HepG2 (cell line): ENCODE data around the gene PTCD1. TPM values are rescaled to one million over a fixed set of nuclear protein-coding genes. Genes with fewer than 3 reads are reported as not detected.
A peak's percentile ranks its signal among the peaks of the same experiment; 100 is the strongest.

Source experiments
- RORA ChIP-seq: sonication (generic); formaldehyde crosslinking; IDR thresholded peaks from 2 replicates; pipeline ENCODE4 v1.5.0; 2020; ENCODE audit warnings: mild to moderate bottlenecking, missing genetic modification reagents, moderate library complexity
- THYN1 ChIP-seq: sonication (generic); formaldehyde crosslinking; IDR thresholded peaks from 2 replicates; pipeline ENCODE4 v1.8.1; 2023; ENCODE audit warnings: low read depth, mild to moderate bottlenecking, moderate library complexity, missing genetic modification reagents, borderline replicate concordance
- ZNF747 ChIP-seq: sonication (generic); formaldehyde crosslinking; IDR thresholded peaks from 2 replicates; pipeline ENCODE4 v1.8.1; 2023; ENCODE audit warnings: missing genetic modification reagents, mild to moderate bottlenecking, borderline replicate concordance
- polyA plus RNA-seq, 8 experiments: library from polyadenylated mRNA; depleted of rRNA in 3 of 8; stranded (reverse) in 7 of 8; unstranded in 1 of 8; fragments of >200 nt; fragmentation: Illumina TruSeq in 4 of 8; extraction: Trizol in 4 of 8; gene quantifications; 2 replicates each; pipeline versions ENCODE4 v1.2.1 to v1.2.3, GENCODE V29; 2011 to 2016; ENCODE audit warnings: low read depth in 4 of 8, missing spikeins in 1 of 8, mixed read lengths in 1 of 8; ENCODE audit not compliant: insufficient read depth in 1 of 8
- total RNA-seq, 5 experiments: library from RNA; depleted of rRNA; stranded (reverse); fragments of >200 nt; fragmentation: Illumina TruSeq; extraction: Trizol; gene quantifications; 2 replicates each; pipeline ENCODE4 v1.2.3, GENCODE V29; 2016; ENCODE audit warnings: low read depth in 1 of 5
- TF ChIP-seq, protein P1 (sequence below): sonication (generic); formaldehyde crosslinking; IDR thresholded peaks from 2 replicates; pipeline ENCODE4 v1.4.0; 2020; ENCODE audit warnings: mild to moderate bottlenecking, missing genetic modification reagents
- TF ChIP-seq, protein P2 (sequence below): sonication (generic); formaldehyde crosslinking; IDR thresholded peaks from 2 replicates; pipeline ENCODE4 v1.4.0; 2020; ENCODE audit warnings: missing genetic modification reagents, mild to moderate bottlenecking, borderline replicate concordance
- TF ChIP-seq, protein P3 (sequence below): sonication (generic); formaldehyde crosslinking; IDR thresholded peaks from 2 replicates; pipeline ENCODE4 v1.4.0; 2020; ENCODE audit warnings: missing genetic modification reagents
- TF ChIP-seq, protein P4 (sequence below): sonication (generic); formaldehyde crosslinking; IDR thresholded peaks from 2 replicates; pipeline ENCODE4 v1.4.0; 2020; ENCODE audit warnings: missing genetic modification reagents

The PTCD1 gene
- total and polyA plus RNA-seq, 2 of the 13 experiments (the other 11 are each of a cell fraction or from before 2014, with no cell fraction given), result 3.0 to 8.4 TPM

GRCh38 chr7:99438573-99439480 lies at the start of gene PTCD1, which contains the start of gene CPSF4 (continued):
- TF ChIP-seq, protein P1, sequence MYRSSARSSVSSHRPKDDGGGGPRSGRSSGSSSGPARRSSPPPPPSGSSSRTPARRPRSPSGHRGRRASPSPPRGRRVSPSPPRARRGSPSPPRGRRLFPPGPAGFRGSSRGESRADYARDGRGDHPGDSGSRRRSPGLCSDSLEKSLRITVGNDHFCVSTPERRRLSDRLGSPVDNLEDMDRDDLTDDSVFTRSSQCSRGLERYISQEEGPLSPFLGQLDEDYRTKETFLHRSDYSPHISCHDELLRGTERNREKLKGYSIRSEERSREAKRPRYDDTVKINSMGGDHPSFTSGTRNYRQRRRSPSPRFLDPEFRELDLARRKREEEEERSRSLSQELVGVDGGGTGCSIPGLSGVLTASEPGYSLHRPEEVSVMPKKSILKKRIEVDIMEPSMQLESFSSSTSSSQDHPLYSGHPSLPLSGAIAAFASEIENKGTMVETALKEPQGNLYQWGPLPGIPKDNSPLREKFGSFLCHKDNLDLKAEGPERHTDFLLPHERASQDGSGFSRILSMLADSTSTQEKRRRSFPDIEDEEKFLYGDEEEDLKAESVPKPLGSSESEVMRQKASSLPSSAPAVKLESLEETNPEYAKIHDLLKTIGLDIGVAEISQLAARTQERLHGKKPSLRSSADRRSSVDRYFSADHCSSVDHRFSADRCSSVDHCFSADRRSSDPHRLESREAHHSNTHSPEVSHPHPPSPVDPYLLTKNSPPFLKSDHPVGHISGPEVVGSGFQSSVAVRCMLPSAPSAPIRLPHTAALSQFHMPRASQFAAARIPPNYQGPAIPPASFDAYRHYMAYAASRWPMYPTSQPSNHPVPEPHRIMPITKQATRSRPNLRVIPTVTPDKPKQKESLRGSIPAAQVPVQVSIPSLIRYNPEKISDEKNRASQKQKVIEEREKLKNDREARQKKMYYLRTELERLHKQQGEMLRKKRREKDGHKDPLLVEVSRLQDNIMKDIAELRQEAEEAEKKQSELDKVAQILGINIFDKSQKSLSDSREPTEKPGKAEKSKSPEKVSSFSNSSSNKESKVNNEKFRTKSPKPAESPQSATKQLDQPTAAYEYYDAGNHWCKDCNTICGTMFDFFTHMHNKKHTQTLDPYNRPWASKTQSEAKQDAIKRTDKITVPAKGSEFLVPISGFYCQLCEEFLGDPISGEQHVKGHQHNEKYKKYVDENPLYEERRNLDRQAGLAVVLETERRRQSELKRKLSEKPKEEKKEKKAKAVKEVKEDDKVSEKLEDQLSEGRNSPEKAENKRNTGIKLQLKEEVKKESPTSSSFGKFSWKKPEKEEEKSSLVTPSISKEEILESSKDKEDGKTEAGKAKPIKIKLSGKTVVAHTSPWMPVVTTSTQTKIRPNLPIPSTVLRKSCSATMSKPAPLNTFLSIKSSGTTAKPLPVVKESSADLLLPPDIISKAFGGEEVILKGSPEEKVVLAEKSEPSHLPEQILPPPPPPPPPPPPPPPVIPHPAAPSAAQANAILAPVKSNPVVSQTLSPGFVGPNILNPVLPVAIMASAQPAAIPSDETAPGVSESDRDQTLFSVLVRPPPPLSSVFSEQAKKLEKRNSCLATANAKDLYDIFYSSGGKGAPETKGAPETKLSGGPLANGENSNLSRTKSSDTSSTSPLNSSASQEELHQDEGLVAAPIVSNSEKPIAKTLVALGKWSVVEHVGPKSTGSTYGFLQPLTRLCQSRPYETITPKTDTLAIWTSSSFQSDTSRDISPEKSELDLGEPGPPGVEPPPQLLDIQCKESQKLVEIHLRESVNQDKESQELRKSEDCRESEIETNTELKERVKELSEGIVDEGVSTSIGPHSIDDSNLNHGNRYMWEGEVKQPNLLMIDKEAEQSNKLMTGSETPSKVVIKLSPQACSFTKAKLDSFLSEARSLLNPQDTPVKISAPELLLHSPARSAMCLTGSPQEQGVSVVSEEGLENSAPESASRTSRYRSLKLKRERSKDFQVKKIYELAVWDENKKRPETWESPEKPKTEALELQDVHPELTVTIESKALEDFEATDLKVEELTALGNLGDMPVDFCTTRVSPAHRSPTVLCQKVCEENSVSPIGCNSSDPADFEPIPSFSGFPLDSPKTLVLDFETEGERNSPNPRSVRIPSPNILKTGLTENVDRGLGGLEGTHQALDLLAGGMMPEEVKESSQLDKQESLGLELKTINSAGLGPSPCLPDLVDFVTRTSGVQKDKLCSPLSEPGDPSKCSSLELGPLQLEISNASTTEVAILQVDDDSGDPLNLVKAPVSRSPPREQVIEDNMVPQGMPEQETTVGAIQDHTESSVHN (CRISPR knock-in tag), result no peak
- TF ChIP-seq, protein P2, sequence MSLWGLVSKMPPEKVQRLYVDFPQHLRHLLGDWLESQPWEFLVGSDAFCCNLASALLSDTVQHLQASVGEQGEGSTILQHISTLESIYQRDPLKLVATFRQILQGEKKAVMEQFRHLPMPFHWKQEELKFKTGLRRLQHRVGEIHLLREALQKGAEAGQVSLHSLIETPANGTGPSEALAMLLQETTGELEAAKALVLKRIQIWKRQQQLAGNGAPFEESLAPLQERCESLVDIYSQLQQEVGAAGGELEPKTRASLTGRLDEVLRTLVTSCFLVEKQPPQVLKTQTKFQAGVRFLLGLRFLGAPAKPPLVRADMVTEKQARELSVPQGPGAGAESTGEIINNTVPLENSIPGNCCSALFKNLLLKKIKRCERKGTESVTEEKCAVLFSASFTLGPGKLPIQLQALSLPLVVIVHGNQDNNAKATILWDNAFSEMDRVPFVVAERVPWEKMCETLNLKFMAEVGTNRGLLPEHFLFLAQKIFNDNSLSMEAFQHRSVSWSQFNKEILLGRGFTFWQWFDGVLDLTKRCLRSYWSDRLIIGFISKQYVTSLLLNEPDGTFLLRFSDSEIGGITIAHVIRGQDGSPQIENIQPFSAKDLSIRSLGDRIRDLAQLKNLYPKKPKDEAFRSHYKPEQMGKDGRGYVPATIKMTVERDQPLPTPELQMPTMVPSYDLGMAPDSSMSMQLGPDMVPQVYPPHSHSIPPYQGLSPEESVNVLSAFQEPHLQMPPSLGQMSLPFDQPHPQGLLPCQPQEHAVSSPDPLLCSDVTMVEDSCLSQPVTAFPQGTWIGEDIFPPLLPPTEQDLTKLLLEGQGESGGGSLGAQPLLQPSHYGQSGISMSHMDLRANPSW, result no peak
- TF ChIP-seq, protein P3, sequence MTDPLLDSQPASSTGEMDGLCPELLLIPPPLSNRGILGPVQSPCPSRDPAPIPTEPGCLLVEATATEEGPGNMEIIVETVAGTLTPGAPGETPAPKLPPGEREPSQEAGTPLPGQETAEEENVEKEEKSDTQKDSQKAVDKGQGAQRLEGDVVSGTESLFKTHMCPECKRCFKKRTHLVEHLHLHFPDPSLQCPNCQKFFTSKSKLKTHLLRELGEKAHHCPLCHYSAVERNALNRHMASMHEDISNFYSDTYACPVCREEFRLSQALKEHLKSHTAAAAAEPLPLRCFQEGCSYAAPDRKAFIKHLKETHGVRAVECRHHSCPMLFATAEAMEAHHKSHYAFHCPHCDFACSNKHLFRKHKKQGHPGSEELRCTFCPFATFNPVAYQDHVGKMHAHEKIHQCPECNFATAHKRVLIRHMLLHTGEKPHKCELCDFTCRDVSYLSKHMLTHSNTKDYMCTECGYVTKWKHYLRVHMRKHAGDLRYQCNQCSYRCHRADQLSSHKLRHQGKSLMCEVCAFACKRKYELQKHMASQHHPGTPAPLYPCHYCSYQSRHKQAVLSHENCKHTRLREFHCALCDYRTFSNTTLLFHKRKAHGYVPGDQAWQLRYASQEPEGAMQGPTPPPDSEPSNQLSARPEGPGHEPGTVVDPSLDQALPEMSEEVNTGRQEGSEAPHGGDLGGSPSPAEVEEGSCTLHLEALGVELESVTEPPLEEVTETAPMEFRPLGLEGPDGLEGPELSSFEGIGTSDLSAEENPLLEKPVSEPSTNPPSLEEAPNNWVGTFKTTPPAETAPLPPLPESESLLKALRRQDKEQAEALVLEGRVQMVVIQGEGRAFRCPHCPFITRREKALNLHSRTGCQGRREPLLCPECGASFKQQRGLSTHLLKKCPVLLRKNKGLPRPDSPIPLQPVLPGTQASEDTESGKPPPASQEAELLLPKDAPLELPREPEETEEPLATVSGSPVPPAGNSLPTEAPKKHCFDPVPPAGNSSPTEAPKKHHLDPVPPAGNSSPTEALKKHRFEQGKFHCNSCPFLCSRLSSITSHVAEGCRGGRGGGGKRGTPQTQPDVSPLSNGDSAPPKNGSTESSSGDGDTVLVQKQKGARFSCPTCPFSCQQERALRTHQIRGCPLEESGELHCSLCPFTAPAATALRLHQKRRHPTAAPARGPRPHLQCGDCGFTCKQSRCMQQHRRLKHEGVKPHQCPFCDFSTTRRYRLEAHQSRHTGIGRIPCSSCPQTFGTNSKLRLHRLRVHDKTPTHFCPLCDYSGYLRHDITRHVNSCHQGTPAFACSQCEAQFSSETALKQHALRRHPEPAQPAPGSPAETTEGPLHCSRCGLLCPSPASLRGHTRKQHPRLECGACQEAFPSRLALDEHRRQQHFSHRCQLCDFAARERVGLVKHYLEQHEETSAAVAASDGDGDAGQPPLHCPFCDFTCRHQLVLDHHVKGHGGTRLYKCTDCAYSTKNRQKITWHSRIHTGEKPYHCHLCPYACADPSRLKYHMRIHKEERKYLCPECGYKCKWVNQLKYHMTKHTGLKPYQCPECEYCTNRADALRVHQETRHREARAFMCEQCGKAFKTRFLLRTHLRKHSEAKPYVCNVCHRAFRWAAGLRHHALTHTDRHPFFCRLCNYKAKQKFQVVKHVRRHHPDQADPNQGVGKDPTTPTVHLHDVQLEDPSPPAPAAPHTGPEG (CRISPR knock-in tag), result peak; percentile 81; the same call in 1 of the 2 replicates
- TF ChIP-seq RORA (CRISPR knock-in tag) (no peak), ZNF747 (peak; percentile 85; the same call in 1 of the 2 replicates), THYN1 (CRISPR knock-in tag) (no peak)
- TF ChIP-seq, protein P4, sequence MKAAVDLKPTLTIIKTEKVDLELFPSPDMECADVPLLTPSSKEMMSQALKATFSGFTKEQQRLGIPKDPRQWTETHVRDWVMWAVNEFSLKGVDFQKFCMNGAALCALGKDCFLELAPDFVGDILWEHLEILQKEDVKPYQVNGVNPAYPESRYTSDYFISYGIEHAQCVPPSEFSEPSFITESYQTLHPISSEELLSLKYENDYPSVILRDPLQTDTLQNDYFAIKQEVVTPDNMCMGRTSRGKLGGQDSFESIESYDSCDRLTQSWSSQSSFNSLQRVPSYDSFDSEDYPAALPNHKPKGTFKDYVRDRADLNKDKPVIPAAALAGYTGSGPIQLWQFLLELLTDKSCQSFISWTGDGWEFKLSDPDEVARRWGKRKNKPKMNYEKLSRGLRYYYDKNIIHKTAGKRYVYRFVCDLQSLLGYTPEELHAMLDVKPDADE (CRISPR knock-in tag), result no peak
